ENCODE data around the gene DGKB.

The DGKB gene

GRCh38 chr7:14600766-14601367 lies 301.7 kb downstream of the DGKB start:
- Mint-ChIP-seq H3K36me3 (no peaks in the 10 kb centered on the region), H3K27me3 (no peaks in the 10 kb centered on the region)

GRCh38 chr7:14598978-14599377 lies 303.6 kb downstream of the DGKB start:
- H3K4me3 Mint-ChIP-seq, result no peak overlapping the region
- H3K36me3 Mint-ChIP-seq, result no peaks in the 10 kb centered on the region
- no peaks in the 10 kb centered on the region for H3K9me3 Mint-ChIP-seq
- H3K27me3 Mint-ChIP-seq, result no peaks in the 10 kb centered on the region
- ATAC-seq, result no peak
- H3K4me1 Mint-ChIP-seq, result no peaks in the 10 kb centered on the region
- H3K27ac Mint-ChIP-seq, result no peak overlapping the region

More at GRCh38 chr7:14600766-14601367, 301.7 kb downstream of the DGKB start:
- no peak overlapping the region for H3K27ac Mint-ChIP-seq
- no peaks in the 10 kb centered on the region for H3K9me3 Mint-ChIP-seq
- ATAC-seq, result peak; percentile 54
- H3K4me1 Mint-ChIP-seq, result no peaks in the 10 kb centered on the region
- H3K4me3 Mint-ChIP-seq, result no peak overlapping the region

DNA sequence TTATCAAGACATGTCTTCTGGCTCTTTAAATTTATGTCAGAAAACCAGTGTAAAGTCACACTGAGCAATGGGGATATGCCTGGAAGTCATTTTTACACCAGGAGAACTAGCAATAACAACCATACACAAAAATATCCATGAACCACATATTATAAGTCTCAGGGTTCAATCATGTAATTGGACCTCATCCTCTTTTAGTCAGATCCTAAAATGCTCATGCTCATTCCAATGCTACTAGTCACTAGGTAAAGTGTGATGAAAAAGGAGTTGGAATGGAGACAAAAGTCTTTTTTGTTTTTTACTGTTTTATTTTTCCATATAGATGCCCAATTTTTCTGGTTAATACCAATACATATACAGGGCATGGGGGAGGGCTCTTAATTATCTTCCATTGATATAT lies 306.1 kb downstream of the DGKB start:
- no peak overlapping the region for H3K27ac Mint-ChIP-seq
- no peaks in the 10 kb centered on the region for H3K9me3 Mint-ChIP-seq
- H3K4me3 Mint-ChIP-seq, result no peak overlapping the region
- no peaks in the 10 kb centered on the region for H3K27me3 Mint-ChIP-seq
- no peaks in the 10 kb centered on the region for H3K4me1 Mint-ChIP-seq
- no peaks in the 10 kb centered on the region for H3K36me3 Mint-ChIP-seq
- ATAC-seq, result no peak

- Mint-ChIP-seq H3K36me3 (no peaks in the 10 kb centered on the region), H3K27ac (no peak overlapping the region), H3K9me3 (peaks cover 3% of the 10 kb centered on the region), H3K27me3 (no peaks in the 10 kb centered on the region), H3K4me3 (no peak overlapping the region), H3K4me1 (no peaks in the 10 kb centered on the region)
- ATAC-seq, result no peak
Observed at GRCh38 chr7:14590206-14590605, 312.3 kb downstream of the DGKB start.

DNA sequence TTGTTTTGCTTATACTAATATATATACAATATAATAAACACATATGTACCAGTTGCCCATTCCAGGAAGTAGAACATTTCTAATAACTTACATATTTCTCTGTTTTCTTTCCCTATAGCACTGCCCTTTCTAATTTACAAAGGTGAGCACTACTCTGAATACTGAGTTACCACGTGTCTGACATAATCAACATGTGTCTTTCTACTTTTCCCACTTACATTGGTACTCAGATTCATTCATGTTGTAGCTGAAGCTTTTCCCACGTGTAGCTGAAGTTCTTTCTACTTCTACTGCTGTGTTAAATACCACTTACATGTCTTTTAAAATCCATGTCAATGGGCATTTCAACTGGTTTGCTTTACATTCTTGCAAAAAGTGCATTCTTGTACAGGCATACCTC lies 317.3 kb downstream of the DGKB start:
- Mint-ChIP-seq H3K4me3 (no peak overlapping the region), H3K9me3 (peaks cover 3% of the 10 kb centered on the region), H3K4me1 (no peaks in the 10 kb centered on the region), H3K27me3 (no peaks in the 10 kb centered on the region), H3K27ac (no peak overlapping the region), H3K36me3 (no peaks in the 10 kb centered on the region)
- ATAC-seq, result no peak

DNA sequence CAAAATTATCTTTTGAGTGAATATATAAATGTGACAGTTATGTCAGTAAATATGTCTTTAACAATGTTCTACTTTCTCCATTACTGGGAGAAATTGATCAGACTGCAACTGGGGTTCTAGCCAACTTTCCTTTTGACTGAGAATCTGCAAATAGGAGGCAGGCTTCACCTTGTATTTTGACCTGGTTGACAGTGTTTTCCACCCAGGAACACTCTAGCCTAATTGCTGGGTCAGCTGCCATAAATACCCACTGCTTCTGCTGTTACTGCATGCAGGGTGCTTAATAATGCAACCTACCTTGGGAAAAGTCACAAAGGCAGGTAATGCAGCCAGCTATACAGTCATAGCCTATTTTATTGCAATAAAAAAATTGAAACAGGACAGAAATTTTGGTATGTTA lies 319.0 kb downstream of the DGKB start:
- no peak for ATAC-seq
- no peaks in the 10 kb centered on the region for H3K4me1 Mint-ChIP-seq
- no peaks in the 10 kb centered on the region for H3K36me3 Mint-ChIP-seq
- H3K4me3 Mint-ChIP-seq, result no peak overlapping the region
- no peaks in the 10 kb centered on the region for H3K27me3 Mint-ChIP-seq
- H3K9me3 Mint-ChIP-seq, result peaks cover 6% of the 10 kb centered on the region
- no peak overlapping the region for H3K27ac Mint-ChIP-seq

DNA sequence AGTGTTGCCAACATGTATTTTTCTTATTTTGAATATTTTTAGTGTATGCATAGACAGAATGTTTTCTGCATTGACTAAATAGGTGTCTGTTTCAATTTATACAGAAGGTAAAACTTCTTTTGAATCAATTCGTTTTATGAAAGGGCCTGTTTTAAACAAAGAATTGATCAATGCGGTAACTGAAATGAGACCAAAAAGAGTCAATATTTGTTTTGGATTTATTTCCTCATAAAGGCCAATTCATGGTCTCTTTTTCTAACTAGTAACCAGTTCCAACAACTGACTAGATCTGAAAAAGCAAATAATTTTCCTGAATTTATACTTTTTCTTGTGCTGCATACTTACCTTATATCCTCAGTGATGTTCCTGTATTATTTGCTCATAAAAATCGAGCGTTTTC lies 320.5 kb downstream of the DGKB start:
- Mint-ChIP-seq H3K27me3 (no peaks in the 10 kb centered on the region), H3K36me3 (no peaks in the 10 kb centered on the region), H3K9me3 (peaks cover 6% of the 10 kb centered on the region), H3K27ac (no peak overlapping the region), H3K4me1 (no peaks in the 10 kb centered on the region), H3K4me3 (no peak overlapping the region)
- ATAC-seq, result no peak

GRCh38 chr7:14579971-14580370 lies 322.6 kb downstream of the DGKB start:
- H3K27me3 Mint-ChIP-seq, result no peaks in the 10 kb centered on the region
- peaks cover 2% of the 10 kb centered on the region for H3K9me3 Mint-ChIP-seq
- no peak for ATAC-seq
- no peak overlapping the region for H3K27ac Mint-ChIP-seq
- no peaks in the 10 kb centered on the region for H3K36me3 Mint-ChIP-seq
- H3K4me3 Mint-ChIP-seq, result no peak overlapping the region
- H3K4me1 Mint-ChIP-seq, result no peaks in the 10 kb centered on the region

GRCh38 chr7:14576578-14576977 lies 326.0 kb downstream of the DGKB start:
- Mint-ChIP-seq H3K27me3 (no peaks in the 10 kb centered on the region), H3K27ac (no peak overlapping the region), H3K36me3 (no peaks in the 10 kb centered on the region), H3K4me3 (no peak overlapping the region), H3K9me3 (peaks cover 2% of the 10 kb centered on the region), H3K4me1 (no peaks in the 10 kb centered on the region)
- no peak for ATAC-seq

DNA sequence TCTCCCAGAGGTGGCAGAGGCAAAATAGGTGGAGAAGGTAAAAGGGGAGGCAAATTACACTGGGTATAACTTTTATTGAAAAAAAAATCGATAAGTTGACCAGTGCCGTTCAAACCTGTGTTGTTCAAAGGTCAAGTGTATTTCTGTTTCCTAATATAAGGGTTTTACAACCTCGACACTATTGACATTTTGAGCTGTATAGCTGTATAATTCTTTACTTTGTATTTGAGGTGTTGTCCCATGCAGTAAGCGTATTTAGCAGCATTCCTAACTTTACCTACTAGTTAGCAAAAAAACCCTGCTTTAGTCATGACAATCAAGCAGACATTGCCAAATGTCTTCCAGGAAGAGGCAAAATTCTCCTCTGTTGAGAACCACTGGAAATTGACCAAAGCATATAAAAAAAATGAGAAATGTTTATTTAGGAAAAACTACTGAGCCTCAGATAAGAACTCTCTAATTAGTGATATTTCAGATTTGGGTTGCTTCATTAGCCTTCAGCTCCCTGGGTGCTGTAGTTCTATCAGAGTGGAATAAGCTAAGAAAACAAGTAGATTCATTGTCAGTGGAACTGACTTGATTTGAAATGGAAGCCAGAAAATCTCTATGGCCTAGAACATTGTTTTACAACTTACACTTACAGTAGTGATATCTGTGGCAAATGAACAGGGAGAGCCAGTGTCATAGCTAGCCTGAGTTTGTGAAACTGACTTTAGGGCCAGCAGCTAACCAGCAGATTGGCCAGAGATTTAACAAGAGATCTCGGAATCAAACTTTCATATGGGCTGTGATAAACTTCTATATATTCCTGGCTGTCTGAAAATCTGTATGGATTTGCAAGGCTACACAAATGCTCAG lies 331.6 kb downstream of the DGKB start:
- Mint-ChIP-seq H3K4me1 (no peaks in the 10 kb centered on the region), H3K4me3 (no peak overlapping the region), H3K36me3 (no peaks in the 10 kb centered on the region), H3K27me3 (no peaks in the 10 kb centered on the region), H3K9me3 (no peaks in the 10 kb centered on the region), H3K27ac (no peak overlapping the region)
- ATAC-seq, result no peak

GRCh38 chr7:14552060-14552459 lies 350.5 kb downstream of the DGKB start:
- no peak overlapping the region for H3K4me3 Mint-ChIP-seq
- no peak overlapping the region for H3K27ac Mint-ChIP-seq
- no peaks in the 10 kb centered on the region for H3K9me3 Mint-ChIP-seq
- no peak for ATAC-seq
- H3K36me3 Mint-ChIP-seq, result no peaks in the 10 kb centered on the region
- H3K4me1 Mint-ChIP-seq, result no peaks in the 10 kb centered on the region
- H3K27me3 Mint-ChIP-seq, result no peaks in the 10 kb centered on the region

DNA sequence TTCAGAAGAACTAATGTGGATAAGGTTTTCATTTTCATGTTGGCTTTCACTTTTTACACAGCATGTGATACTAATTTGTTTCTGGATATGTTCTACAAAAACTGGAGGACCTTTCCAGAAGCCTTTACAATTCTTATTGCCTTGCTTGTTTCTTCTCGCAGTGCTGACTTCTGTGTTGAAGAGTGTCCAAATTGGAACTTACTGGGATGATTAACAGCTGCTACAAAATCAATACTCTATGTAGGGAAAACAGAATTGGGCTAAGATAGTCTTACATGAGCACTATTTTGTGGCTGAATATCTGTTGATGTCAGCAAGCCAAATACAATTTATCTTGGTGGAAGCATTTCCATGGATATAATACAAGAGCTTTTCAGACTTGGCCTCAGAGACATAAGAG lies 351.2 kb downstream of the DGKB start:
- no peaks in the 10 kb centered on the region for H3K4me1 Mint-ChIP-seq
- H3K4me3 Mint-ChIP-seq, result no peak overlapping the region
- ATAC-seq, result no peak
- no peaks in the 10 kb centered on the region for H3K9me3 Mint-ChIP-seq
- no peaks in the 10 kb centered on the region for H3K27me3 Mint-ChIP-seq
- H3K36me3 Mint-ChIP-seq, result no peaks in the 10 kb centered on the region
- H3K27ac Mint-ChIP-seq, result no peak overlapping the region

DNA sequence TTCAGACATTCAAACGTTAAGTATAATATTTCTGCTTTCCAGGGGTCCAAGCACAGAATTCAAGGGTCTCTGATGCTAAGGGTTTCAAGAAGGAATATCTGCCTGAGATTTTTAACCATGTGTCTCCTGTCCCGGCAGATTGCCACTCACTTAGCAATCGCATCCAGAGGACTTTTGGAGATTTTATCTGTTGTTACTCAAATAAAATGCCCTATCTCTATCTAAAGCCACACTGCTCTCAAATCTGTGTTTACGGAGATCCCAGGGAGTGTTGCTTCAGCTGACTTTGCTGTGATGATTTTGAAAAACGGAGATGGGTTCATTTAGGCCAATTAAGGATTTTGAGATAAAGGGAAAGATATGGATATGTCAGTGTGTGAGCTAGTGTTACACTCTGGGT lies 359.9 kb downstream of the DGKB start:
- ATAC-seq, result no peak
- Mint-ChIP-seq H3K36me3 (no peaks in the 10 kb centered on the region), H3K27ac (no peak overlapping the region), H3K4me3 (no peak overlapping the region), H3K9me3 (peaks cover 2% of the 10 kb centered on the region), H3K27me3 (no peaks in the 10 kb centered on the region), H3K4me1 (no peaks in the 10 kb centered on the region)

DNA sequence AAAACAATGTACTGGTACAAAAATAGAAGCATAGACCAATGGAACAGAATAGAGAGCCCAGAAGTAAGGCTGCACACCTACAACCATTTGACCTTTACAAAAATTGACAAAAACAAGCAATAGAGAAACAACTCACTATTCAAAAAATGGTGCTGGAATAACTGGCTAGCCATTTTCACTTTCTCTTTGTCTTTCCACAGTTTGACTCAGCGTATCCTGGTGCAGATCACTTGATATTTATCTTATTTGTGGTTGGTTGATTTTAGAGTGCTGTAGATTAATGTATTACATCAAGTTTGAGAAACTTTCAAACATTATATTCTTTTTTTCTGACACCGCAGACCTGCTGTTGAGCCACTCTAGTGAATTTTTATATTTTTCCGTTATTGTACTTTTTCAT lies 381.4 kb downstream of the DGKB start:
- Mint-ChIP-seq H3K4me1 (no peaks in the 10 kb centered on the region), H3K27me3 (no peaks in the 10 kb centered on the region), H3K27ac (no peak overlapping the region), H3K9me3 (peaks cover 5% of the 10 kb centered on the region), H3K4me3 (no peak overlapping the region), H3K36me3 (no peaks in the 10 kb centered on the region)
- ATAC-seq, result no peak

DNA sequence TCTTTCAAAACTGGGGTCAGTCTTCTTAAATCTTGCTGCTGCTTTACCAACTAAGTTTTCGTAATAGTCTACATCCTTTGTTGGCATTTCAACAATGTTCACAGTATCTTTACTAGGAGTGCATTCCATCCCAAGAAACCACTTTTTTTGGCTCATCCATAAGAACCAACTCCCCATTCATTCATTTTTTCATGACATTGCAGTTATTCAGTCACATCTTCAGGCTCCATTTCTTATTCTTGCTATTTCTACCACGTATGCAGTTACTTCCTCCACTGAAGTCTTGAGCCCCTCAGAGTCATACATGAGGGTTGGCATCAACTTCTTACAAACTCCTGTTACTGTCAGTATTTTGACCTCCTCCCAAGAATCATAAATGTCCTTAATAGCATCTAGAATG lies 392.3 kb downstream of the DGKB start:
- Mint-ChIP-seq H3K4me1 (no peaks in the 10 kb centered on the region), H3K4me3 (no peak overlapping the region), H3K9me3 (peaks cover 4% of the 10 kb centered on the region), H3K27ac (no peak overlapping the region), H3K36me3 (no peaks in the 10 kb centered on the region), H3K27me3 (no peaks in the 10 kb centered on the region)
- no peak for ATAC-seq

DNA sequence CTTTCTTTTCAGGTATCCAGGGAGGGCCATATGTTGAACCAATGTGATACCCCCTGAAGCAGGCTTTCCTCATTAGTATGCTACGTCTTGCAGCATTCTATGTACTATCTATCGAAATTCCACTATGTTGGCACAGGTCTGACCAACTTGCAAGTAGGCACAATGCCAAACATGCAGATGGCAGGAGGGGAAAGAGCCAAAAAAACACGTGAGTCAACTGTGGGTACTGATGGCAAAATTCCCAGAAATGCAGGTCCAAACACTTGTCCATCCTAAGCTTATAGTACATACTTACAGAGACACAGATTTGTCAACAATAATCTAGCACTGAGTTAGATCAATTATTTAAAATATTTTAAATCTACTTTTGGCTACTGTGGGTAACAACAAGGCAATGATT lies 394.9 kb downstream of the DGKB start:
- Mint-ChIP-seq H3K4me3 (no peak overlapping the region), H3K9me3 (peaks cover 7% of the 10 kb centered on the region), H3K36me3 (no peaks in the 10 kb centered on the region), H3K4me1 (no peaks in the 10 kb centered on the region), H3K27ac (no peak overlapping the region), H3K27me3 (no peaks in the 10 kb centered on the region)
- ATAC-seq, result no peak
